Sigmoid colon (tissue), 4 donors: ENCODE results near the gene FTCD.

Experiments
- EP300 ChIP-seq, 4 donors: sonication (generic); formaldehyde crosslinking; IDR thresholded peaks; one replicate each; pipeline ENCODE4 v1.6.1; 2017; ENCODE audit warnings: antibody characterized with exemption in 4 of 4
- POLR2A ChIP-seq, 2 donors: fragments of 450-650 bp; IDR thresholded peaks; one replicate each; pipeline ENCODE4 v1.6.1; 2016; ENCODE audit warnings: antibody characterized with exemption in 2 of 2, mild to moderate bottlenecking in 2 of 2, moderate library complexity in 2 of 2
- POLR2AphosphoS5 ChIP-seq, 4 donors: sonication (generic); formaldehyde crosslinking; IDR thresholded peaks; one replicate each; pipeline ENCODE4 v1.6.1; 2017; ENCODE audit warnings: antibody characterized with exemption in 4 of 4
- TF ChIP-seq, protein P1 (sequence below), 4 experiments: fragments of 450-650 bp in 3 of 4; fragments of 200-600 bp in 1 of 4; IDR thresholded peaks; one replicate each; pipeline ENCODE4 v1.5.1; 2016 to 2019; ENCODE audit warnings: antibody characterized with exemption in 4 of 4, mild to moderate bottlenecking in 3 of 4, moderate library complexity in 2 of 4

DNA sequence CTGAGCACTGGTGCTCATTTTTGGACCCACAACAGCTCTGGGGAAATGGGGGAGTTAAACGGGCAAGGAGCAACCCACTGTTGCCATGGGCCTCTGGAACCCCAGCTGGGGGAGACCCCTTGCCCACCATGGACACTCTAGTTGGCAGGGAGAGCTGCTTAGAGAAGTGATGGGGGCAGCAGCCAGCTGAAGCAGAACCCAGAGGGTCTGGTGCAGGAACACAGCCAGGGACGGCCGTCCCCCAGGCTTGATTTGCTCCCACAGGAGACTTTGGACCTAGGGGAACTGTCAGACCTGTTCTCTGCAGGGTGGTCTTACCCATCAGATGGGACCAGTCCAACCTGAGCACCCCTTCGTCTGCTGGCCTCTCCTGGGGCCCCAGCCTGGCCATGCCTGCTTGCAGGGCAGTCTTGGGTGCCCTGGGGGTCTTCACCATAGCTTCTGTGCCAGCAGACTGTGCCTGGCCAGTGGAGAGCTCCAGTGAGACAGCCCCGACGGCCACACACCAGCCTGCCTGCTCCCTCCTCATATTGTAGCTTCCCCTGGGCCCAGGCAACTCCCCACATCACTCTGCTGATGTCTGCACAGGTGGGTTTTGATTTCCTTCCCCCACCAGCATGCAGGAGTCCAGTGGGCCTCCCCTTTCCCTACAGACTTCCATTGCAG lies 17.6 kb upstream of the FTCD start:
- TF ChIP-seq, protein P1, sequence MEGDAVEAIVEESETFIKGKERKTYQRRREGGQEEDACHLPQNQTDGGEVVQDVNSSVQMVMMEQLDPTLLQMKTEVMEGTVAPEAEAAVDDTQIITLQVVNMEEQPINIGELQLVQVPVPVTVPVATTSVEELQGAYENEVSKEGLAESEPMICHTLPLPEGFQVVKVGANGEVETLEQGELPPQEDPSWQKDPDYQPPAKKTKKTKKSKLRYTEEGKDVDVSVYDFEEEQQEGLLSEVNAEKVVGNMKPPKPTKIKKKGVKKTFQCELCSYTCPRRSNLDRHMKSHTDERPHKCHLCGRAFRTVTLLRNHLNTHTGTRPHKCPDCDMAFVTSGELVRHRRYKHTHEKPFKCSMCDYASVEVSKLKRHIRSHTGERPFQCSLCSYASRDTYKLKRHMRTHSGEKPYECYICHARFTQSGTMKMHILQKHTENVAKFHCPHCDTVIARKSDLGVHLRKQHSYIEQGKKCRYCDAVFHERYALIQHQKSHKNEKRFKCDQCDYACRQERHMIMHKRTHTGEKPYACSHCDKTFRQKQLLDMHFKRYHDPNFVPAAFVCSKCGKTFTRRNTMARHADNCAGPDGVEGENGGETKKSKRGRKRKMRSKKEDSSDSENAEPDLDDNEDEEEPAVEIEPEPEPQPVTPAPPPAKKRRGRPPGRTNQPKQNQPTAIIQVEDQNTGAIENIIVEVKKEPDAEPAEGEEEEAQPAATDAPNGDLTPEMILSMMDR (IDR thresholded peaks at IDR 0.05) = no peak
- no peak for TF ChIP-seq POLR2A (IDR thresholded peaks at IDR 0.05)
- TF ChIP-seq POLR2AphosphoS5 (IDR thresholded peaks at IDR 0.05) = no peak
- TF ChIP-seq EP300 (IDR thresholded peaks at IDR 0.05) = no peak
